ENCODE measurements around the gene LDLR.
"Not testable (repeated sequence)": the region's sequence is repeated elsewhere in the genome, so short reads cannot be mapped to it uniquely, and the experiment has no call there.

Gene LDLR

GRCh38 chr19:11069561-11069960, 19.7 kb upstream of the LDLR start:
- Histone ChIP-seq H3K9me3 (ENCODE audit: control insufficient read depth, low read length) (no peaks in the 10 kb centered on the region), H3K27ac (ENCODE audit: insufficient read depth, low read length, poor library complexity, severe bottlenecking) (no peak overlapping the region), H3K27me3 (replicated peaks; ENCODE audit: control insufficient read depth, insufficient read depth, low read length, poor library complexity, severe bottlenecking) (no peaks in the 10 kb centered on the region), H3K4me3 (ENCODE audit: insufficient read depth, low read depth, low read length, poor library complexity, severe bottlenecking) (no peak overlapping the region), H3K4me1 (ENCODE audit: control insufficient read depth, insufficient read depth, low read length, poor library complexity, severe bottlenecking) (no peaks in the 10 kb centered on the region), H3K36me3 (ENCODE audit: control insufficient read depth, insufficient read depth, low read length) (no peaks in the 10 kb centered on the region)
- no peak for DNase-seq

DNA sequence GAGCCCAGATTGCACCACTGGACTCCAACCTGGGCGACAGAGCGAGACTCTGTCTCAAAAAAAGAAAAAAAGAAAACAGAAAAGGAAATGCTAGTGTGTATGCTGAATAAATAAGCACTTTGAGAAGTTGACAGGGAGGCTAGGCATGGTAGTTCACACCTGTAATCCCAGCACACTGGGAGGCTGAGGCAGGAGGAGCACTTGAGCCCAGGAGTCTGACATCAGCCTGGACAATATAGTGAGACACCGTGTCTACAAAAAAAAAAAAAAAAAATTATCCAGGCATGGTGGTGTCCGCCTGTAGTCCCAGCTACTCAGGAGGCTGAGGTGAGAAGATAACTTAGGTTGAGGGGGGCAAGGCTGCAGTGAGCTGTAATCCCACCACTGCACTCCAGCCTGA, 19.1 kb upstream of the LDLR start:
- H3K9me3 ChIP-seq (ENCODE audit: control insufficient read depth, low read length) = no peaks in the 10 kb centered on the region
- no peak overlapping the region for H3K4me3 ChIP-seq (ENCODE audit: insufficient read depth, low read depth, low read length, poor library complexity, severe bottlenecking)
- no peaks in the 10 kb centered on the region for H3K27me3 ChIP-seq (replicated peaks; ENCODE audit: control insufficient read depth, insufficient read depth, low read length, poor library complexity, severe bottlenecking)
- no peak for DNase-seq
- no peaks in the 10 kb centered on the region for H3K36me3 ChIP-seq (ENCODE audit: control insufficient read depth, insufficient read depth, low read length)
- no peaks in the 10 kb centered on the region for H3K4me1 ChIP-seq (ENCODE audit: control insufficient read depth, insufficient read depth, low read length, poor library complexity, severe bottlenecking)
- H3K27ac ChIP-seq (ENCODE audit: insufficient read depth, low read length, poor library complexity, severe bottlenecking) = no peak overlapping the region

GRCh38 chr19:11073568-11073967, 15.7 kb upstream of the LDLR start:
- Histone ChIP-seq H3K4me1 (ENCODE audit: control insufficient read depth, insufficient read depth, low read length, poor library complexity, severe bottlenecking) (no peaks in the 10 kb centered on the region), H3K36me3 (ENCODE audit: control insufficient read depth, insufficient read depth, low read length) (no peaks in the 10 kb centered on the region), H3K27me3 (replicated peaks; ENCODE audit: control insufficient read depth, insufficient read depth, low read length, poor library complexity, severe bottlenecking) (no peaks in the 10 kb centered on the region), H3K4me3 (ENCODE audit: insufficient read depth, low read depth, low read length, poor library complexity, severe bottlenecking) (no peak overlapping the region), H3K27ac (ENCODE audit: insufficient read depth, low read length, poor library complexity, severe bottlenecking) (no peak overlapping the region), H3K9me3 (ENCODE audit: control insufficient read depth, low read length) (no peaks in the 10 kb centered on the region)
- no peak for DNase-seq

GRCh38 chr19:11076792-11077191, 12.5 kb upstream of the LDLR start:
- H3K27me3 ChIP-seq (replicated peaks; ENCODE audit: control insufficient read depth, insufficient read depth, low read length, poor library complexity, severe bottlenecking); H3K36me3 ChIP-seq (ENCODE audit: control insufficient read depth, insufficient read depth, low read length); H3K27ac ChIP-seq (ENCODE audit: insufficient read depth, low read length, poor library complexity, severe bottlenecking); H3K4me3 ChIP-seq (ENCODE audit: insufficient read depth, low read depth, low read length, poor library complexity, severe bottlenecking); DNase-seq; H3K9me3 ChIP-seq (ENCODE audit: control insufficient read depth, low read length); H3K4me1 ChIP-seq (ENCODE audit: control insufficient read depth, insufficient read depth, low read length, poor library complexity, severe bottlenecking): not testable (repeated sequence)

DNA sequence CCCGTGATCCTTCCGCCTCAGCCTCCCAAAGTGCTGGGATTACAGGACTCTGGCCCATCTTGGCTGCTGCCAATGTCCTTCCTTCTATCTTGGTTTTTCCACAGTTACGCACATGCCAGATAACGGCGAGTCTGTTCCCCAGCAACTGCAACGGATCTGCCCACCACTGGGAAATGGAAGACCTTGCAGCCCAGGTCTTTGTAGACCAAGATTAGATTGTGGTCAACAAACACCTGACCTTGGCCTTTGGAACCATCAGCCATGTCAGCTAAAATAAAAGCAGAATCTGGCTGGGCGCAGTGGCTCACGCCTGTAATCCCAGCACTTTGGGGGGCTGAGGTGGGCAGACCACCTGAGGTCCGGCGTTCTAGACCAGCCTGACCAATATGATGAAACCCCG, 10.4 kb upstream of the LDLR start:
- Histone ChIP-seq H3K4me1 (ENCODE audit: control insufficient read depth, insufficient read depth, low read length, poor library complexity, severe bottlenecking) (no peaks in the 10 kb centered on the region), H3K4me3 (ENCODE audit: insufficient read depth, low read depth, low read length, poor library complexity, severe bottlenecking) (no peak overlapping the region), H3K27ac (ENCODE audit: insufficient read depth, low read length, poor library complexity, severe bottlenecking) (no peak overlapping the region), H3K36me3 (ENCODE audit: control insufficient read depth, insufficient read depth, low read length) (no peaks in the 10 kb centered on the region), H3K9me3 (ENCODE audit: control insufficient read depth, low read length) (no peaks in the 10 kb centered on the region), H3K27me3 (replicated peaks; ENCODE audit: control insufficient read depth, insufficient read depth, low read length, poor library complexity, severe bottlenecking) (no peaks in the 10 kb centered on the region)
- DNase-seq = no peak

DNA sequence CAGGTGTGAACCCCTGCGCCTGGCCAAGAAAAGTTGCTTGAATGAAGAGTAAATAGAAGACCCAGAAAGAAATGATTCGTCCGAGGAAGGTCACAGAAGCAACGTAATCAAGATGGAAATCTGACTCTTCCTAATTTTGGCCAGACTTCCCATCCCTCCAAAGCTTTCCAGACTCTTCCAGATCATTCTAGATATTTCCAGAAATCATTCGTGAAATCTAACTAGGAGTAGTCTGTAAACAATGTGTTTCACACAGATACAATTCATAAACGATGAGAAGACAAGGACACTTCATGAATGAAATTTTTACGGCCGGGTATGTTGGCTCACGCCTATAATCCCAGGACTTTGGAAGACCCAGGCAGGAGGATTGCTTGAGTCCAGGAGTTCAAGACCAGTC, 9.3 kb upstream of the LDLR start:
- no peaks in the 10 kb centered on the region for H3K27me3 ChIP-seq (replicated peaks; ENCODE audit: control insufficient read depth, insufficient read depth, low read length, poor library complexity, severe bottlenecking)
- no peaks in the 10 kb centered on the region for H3K4me1 ChIP-seq (ENCODE audit: control insufficient read depth, insufficient read depth, low read length, poor library complexity, severe bottlenecking)
- H3K36me3 ChIP-seq (ENCODE audit: control insufficient read depth, insufficient read depth, low read length) = no peaks in the 10 kb centered on the region
- no peaks in the 10 kb centered on the region for H3K9me3 ChIP-seq (ENCODE audit: control insufficient read depth, low read length)
- DNase-seq = no peak
- H3K27ac ChIP-seq (ENCODE audit: insufficient read depth, low read length, poor library complexity, severe bottlenecking) = no peak overlapping the region
- no peak overlapping the region for H3K4me3 ChIP-seq (ENCODE audit: insufficient read depth, low read depth, low read length, poor library complexity, severe bottlenecking)

GRCh38 chr19:11087870-11088505, 1.3 kb upstream of the LDLR start:
- H3K4me3 ChIP-seq (ENCODE audit: insufficient read depth, low read depth, low read length, poor library complexity, severe bottlenecking) = no peak overlapping the region
- H3K27ac ChIP-seq (ENCODE audit: insufficient read depth, low read length, poor library complexity, severe bottlenecking) = no peak overlapping the region
- no peak for DNase-seq
- peaks cover 32% of the 10 kb centered on the region for H3K4me1 ChIP-seq (ENCODE audit: control insufficient read depth, insufficient read depth, low read length, poor library complexity, severe bottlenecking)
- H3K9me3 ChIP-seq (ENCODE audit: control insufficient read depth, low read length) = no peaks in the 10 kb centered on the region
- no peaks in the 10 kb centered on the region for H3K36me3 ChIP-seq (ENCODE audit: control insufficient read depth, insufficient read depth, low read length)
- no peaks in the 10 kb centered on the region for H3K27me3 ChIP-seq (replicated peaks; ENCODE audit: control insufficient read depth, insufficient read depth, low read length, poor library complexity, severe bottlenecking)

- peak overlapping the region; percentile 97 for H3K27ac ChIP-seq (ENCODE audit: insufficient read depth, low read length, poor library complexity, severe bottlenecking)
- H3K4me3 ChIP-seq (ENCODE audit: insufficient read depth, low read depth, low read length, poor library complexity, severe bottlenecking) = peak overlapping the region; percentile 53
- peaks cover 37% of the 10 kb centered on the region for H3K4me1 ChIP-seq (ENCODE audit: control insufficient read depth, insufficient read depth, low read length, poor library complexity, severe bottlenecking)
- no peaks in the 10 kb centered on the region for H3K27me3 ChIP-seq (replicated peaks; ENCODE audit: control insufficient read depth, insufficient read depth, low read length, poor library complexity, severe bottlenecking)
- no peaks in the 10 kb centered on the region for H3K36me3 ChIP-seq (ENCODE audit: control insufficient read depth, insufficient read depth, low read length)
- no peak for DNase-seq
- no peaks in the 10 kb centered on the region for H3K9me3 ChIP-seq (ENCODE audit: control insufficient read depth, low read length)
These were observed 583 bp upstream of the LDLR start for GRCh38 chr19:11088506-11089253.

DNA sequence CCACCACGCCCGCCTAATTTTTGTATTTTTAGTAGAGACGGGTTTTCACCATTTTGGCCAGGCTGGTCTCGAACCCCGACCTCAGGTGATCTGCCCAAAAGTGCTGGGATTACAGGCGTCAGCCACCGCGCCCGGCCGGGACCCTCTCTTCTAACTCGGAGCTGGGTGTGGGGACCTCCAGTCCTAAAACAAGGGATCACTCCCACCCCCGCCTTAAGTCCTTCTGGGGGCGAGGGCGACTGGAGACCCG, 676 bp downstream of the LDLR start:
- Histone ChIP-seq H3K4me3 (ENCODE audit: insufficient read depth, low read depth, low read length, poor library complexity, severe bottlenecking) (peak overlapping the region; percentile 53), H3K4me1 (ENCODE audit: control insufficient read depth, insufficient read depth, low read length, poor library complexity, severe bottlenecking) (peaks cover 45% of the 10 kb centered on the region), H3K27ac (ENCODE audit: insufficient read depth, low read length, poor library complexity, severe bottlenecking) (peak overlapping the region; percentile 97)
- not testable (repeated sequence) for H3K9me3 ChIP-seq (ENCODE audit: control insufficient read depth, low read length); DNase-seq; H3K27me3 ChIP-seq (replicated peaks; ENCODE audit: control insufficient read depth, insufficient read depth, low read length, poor library complexity, severe bottlenecking); H3K36me3 ChIP-seq (ENCODE audit: control insufficient read depth, insufficient read depth, low read length)

GRCh38 chr19:11090264-11090996, 1.2 kb downstream of the LDLR start:
- Histone ChIP-seq H3K36me3 (ENCODE audit: control insufficient read depth, insufficient read depth, low read length) (no peaks in the 10 kb centered on the region), H3K27ac (ENCODE audit: insufficient read depth, low read length, poor library complexity, severe bottlenecking) (peak overlapping the region; percentile 97), H3K4me3 (ENCODE audit: insufficient read depth, low read depth, low read length, poor library complexity, severe bottlenecking) (peak overlapping the region; percentile 64), H3K4me1 (ENCODE audit: control insufficient read depth, insufficient read depth, low read length, poor library complexity, severe bottlenecking) (peaks cover 49% of the 10 kb centered on the region), H3K27me3 (replicated peaks; ENCODE audit: control insufficient read depth, insufficient read depth, low read length, poor library complexity, severe bottlenecking) (no peaks in the 10 kb centered on the region), H3K9me3 (ENCODE audit: control insufficient read depth, low read length) (no peaks in the 10 kb centered on the region)
- peak; percentile 95 to 97 (median 96) for DNase-seq
